Bone marrow (tissue), 2 donors: ENCODE measurements around the gene AP1G2.
A peak's percentile ranks its signal among the peaks of the same experiment; 100 is the strongest.

Source experiments
- DNase-seq, 2 donors: peaks; one replicate each; lab custom pipeline; 2025; lab: John Stamatoyannopoulos, UW

Gene AP1G2

GRCh38 chr14:23557521-23557920 lies 10.1 kb downstream of the AP1G2 start:
- no peak for DNase-seq

- no peak for DNase-seq
Measured at GRCh38 chr14:23556700-23557440, 10.7 kb downstream of the AP1G2 start.

- DNase-seq: peak; percentile 78 to 92
Measured at GRCh38 chr14:23555882-23556699, 11.5 kb downstream of the AP1G2 start, which contains the start of gene THTPA. THTPA (plus strand) TSS chr14:23556271; CDS start chr14:23556758, 487 bp downstream.

GRCh38 chr14:23555533-23555881 lies 12.1 kb downstream of the AP1G2 start:
- no peak for DNase-seq

DNA sequence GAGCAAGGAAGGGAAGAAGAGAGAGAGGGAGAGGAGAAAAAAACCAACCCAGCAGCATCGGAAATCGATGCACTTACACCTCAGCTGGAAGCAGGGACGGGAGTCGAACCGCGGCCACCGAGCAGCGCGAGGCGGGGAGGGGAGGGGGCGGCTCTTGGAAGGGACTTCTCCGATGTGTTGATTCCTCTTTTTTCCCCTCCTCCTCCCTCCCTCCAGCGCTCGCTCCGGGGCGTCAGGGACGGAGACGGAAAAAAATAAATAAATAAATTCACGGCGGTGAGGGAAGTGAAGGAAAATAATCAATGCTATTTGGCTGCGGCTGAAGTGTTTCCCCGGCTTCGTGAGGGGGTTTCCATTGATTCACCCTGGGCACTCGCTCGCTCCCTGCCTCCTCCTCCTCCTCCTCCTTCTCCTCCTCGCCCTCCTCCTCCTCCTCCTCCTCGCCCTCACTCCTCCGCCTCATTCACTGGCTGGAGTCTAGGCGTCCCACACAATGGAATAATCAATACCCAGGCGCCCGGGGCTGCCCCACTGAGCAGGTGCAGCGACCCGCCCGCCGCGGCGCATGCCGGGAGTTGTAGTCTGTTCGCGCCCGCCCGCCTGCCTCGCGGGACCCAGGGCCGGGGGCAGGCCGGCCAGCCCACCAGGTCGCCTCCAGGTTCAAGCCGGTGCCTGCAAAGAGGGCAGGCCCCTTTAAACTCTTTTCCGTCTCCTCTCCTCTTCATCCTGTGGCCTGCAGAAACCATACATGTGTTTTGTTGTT lies 16.1 kb downstream of the AP1G2 start, which contains the start of gene ZFHX2:
Gene ZFHX2 (minus strand): TSS at position 500 of the 763 bp plus-strand sequence. CDS start 16,440 bp downstream, outside the sequence.
- DNase-seq: peak; percentile 39 to 40

DNA sequence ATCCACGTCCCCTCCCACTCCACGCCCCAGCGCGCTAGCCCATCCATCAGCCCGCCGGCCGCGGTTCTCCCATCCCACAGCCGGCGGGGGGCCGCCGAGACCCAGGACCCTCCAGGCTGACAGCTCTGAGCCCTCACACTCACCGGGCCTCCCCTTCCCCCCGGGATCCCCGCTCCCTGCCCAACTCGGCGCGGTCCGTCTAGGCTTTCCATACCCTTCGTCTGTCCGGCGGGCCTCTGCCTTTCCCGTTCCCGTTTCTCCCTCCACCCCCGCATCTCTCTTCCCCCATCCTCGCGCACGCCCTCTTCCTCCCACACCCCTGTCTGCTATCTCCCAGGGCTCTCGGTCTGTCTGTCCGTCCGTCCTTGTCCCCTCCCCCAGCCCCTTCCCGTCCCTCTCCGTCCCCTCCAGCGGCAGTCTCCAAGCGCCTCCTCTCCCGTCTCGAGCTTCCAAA lies 16.8 kb downstream of the AP1G2 start:
- no peak for DNase-seq

DNA sequence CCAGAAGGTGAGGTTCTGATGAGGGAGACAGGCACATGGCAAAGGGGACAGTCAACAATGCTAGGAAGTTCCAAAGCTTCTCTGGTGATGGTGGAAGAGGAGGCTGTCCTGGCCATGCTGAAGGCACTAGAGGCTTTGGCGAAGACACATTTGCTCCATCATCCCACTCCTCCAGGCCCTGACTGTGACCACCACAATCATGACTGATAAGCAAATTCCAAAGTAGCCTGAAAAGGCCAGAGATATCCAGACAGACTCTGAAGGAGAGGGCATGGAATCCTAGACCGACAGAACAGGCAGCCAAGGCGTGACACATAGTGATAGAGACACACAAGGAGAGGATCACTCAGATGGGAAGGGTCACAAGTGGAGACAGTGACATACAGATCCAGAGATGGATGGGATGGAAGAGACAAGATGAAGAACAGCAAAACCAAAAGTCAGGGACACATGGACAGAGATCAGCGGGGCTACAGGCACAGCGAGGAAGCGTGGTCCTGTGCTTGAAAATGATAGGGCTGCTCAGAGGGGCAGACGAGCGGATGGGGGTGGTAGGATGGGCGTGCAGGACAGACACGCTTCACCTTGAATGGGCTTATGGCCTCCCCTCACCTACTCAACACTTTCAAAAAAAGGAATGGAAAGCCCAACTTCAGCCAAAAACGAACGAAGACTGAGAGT lies 17.3 kb downstream of the AP1G2 start:
- no peak for DNase-seq

GRCh38 chr14:23548351-23549318 lies 19.0 kb downstream of the AP1G2 start:
- no peak for DNase-seq

GRCh38 chr14:23547924-23548323 lies 19.7 kb downstream of the AP1G2 start:
- no peak for DNase-seq

DNA sequence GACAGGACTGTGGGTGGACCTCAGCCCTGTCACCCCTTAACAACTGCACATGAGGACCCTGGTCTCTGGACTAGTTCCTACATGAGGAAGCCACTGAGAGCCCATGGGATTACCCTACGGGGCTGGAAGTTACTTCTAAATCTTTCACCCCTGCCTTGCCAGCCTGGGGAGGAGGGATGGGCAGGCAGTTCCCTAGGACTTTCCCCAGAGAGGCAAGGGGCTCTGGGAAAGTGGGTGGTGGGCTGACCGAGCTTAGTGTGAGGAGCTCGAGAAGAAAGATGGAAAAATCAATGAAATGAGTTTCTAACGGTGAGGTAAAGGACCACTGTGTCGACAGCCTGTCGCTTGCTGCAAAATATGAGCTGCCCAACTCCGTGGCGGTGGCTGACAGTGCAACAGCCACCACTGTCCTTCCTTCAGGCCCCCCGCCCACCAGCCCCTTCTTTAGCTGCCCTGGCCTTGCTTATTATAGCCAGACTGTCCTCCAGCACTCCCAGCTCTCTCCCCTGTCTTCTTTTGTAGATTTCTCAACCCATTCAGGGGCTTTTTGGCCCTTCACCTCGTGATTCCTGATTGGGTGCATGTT lies 21.0 kb downstream of the AP1G2 start:
- DNase-seq: no peak

DNA sequence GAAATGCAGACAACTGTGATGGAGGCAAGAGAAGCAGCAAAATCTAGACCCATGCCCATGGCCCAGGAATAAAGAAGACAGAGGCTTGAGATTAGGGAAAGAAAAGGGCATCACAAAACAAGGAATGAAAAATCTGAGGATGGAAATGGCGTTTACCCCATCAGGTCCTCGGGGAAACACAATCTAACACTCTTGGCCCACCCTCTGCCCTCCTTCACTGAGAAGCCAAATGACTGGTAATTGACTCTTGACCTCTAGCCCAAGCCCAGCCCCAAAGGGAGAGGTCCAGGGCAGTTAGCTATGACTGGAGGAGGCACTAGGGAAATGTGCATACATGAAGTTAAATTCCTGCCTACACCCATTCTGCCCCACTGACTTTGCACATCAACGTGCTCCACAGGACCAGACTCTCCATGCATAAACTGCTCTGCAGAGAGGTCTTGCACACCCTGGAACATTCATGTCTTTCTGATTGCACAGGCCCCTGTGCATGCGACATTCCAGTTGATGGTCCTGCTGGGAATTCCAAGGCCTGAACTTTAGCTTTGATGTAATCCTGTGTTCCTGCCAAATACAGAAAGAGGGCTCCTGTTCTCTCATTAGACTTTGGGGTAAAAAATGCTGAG lies 21.7 kb downstream of the AP1G2 start:
- no peak for DNase-seq

DNA sequence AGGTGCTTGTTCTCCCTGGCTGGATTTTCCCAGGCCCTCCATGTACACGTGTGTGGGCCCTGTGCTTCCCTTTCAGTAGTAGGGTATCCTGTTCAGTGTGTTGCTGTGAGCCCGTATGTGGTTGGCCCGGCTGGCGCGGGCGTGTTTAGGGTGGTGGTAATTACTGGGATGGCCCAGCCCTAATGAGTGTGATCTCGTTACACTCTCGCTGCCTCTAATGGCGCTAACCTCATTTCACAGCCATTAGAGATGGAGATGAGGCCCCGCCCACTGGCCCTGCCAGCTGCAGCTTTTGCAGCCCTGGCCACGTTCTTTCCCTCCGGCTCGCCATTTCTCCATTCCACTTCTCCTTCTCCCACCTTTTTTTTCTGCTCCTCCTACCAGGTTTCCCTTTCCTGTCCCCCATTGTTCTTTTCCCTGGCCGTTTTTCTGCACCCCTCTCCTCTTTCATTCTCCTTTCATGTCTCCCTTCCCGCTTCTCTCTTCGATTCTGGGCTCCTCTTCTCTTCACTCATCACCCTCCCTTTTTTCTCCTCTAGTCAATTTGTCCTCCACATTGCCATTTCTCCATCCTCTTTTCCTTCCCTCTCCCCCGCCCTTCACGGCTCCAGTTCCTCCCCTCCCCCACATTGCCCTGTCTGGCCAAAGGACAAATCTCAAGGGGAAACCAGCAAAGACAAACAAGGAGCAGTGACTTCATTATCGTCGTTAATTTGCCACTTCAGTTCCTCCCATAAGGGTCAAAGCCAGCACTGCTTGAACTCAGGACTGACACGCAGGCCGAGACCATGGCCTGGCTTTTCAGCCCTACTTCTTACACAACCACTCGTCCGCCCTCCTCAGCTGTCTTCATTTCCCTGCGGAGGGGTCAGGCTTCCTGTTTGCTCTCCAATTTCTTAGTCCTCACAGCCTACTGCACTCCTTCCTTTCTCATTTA lies 22.8 kb downstream of the AP1G2 start:
- DNase-seq: no peak

GRCh38 chr14:23543403-23543802 lies 24.2 kb downstream of the AP1G2 start:
- no peak for DNase-seq

GRCh38 chr14:23542261-23542660 lies 25.3 kb downstream of the AP1G2 start:
- no peak for DNase-seq

DNA sequence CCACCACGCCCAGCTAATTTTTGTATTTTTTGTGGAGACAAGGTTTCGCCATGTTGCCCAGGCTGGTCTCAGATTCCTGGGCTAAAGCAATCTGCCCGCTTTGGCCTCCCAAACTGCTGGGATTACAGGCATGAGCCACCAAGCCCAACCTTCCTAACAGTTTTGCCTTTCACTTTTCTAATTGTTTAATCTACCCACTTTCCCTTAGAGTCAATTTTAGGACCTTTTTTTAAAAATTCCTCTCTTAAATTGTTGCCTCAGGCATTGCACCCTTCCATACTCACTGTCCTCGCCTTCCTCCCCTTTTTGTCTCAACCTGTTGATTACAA lies 27.5 kb downstream of the AP1G2 start:
- DNase-seq: no peak

DNA sequence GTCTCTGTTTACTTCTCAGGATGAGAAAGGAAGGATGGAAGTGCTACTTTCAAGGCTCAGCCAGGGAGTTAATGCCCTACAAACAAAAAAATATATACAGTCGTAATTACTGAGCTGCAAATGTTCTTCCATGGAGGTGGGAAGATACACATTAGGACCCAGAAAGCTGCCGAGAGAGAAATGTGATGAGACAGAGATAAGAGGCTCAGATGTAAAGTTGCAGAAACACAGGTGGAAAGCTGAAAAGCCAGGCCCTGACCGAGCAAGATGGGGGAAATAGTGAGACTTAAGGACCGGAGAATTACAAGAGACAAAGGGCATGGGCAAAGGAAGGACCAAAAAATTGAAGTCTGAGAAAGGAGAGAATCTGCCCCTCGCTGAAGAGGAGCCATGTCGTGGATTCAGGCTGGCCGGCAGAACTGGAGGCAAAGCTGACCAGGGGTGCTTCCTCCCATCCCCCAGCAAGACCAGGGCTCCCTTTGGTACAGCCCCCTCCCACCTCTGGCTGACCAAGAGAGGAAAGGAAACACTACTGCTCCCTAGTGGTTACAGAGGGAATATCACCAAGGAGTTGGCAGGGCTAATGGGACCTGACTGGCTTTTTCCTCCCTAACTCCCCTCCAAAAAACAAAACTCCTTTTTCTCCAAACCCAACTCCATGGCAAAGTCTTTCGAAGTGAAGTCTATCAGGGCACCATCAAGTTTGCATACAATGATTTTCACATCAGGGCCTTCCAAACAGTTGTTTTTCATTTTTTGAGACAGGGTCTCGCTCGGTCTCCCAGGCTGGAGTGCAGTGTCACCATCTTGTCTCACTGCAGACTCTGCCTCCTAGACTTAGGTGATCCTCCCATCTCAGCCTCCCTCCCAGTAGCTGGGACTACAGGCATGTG lies 28.1 kb downstream of the AP1G2 start:
- peak in 1 of 2 donors; percentile 8 for DNase-seq

- no peak for DNase-seq
Measured at GRCh38 chr14:23538785-23539184, 28.8 kb downstream of the AP1G2 start.
